ENCODE data around the gene CHST3.

GRCh38 chr10:71984809-71985388 lies 20.7 kb downstream of the CHST3 start:
- TF ChIP-seq CREB1 (CRISPR knock-in tag; IDR thresholded peaks at IDR 0.05; ENCODE audit: low read depth) (no peak), POLR2AphosphoS5 (IDR thresholded peaks at IDR 0.05; ENCODE audit: low read depth) (no peak)

Data from GM23338 (cell line).